Measurements from ENCODE around the gene KISS1.

The KISS1 gene

DNA sequence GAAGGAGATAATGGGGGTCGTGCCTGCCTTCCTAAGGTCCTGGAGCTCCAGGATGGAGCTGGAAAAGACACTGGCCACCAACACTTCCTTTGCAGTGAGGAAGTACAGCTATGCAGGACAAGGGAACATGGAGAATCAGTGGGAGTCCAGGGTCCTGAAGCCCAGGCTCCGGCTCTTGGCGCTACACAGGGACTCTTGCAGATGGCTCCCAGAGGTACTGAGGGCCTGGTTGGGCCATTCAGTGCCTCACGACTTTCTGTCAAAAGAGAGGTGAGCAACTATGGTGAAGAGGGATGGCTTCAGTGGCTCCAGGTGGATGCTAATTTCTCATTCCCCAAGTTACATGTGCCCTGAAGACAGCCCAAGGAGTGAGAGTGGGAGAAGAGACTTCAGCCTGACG, 42.6 kb downstream of the KISS1 start:
- no peak for DNase-seq

GRCh38 chr1:204152310-204153044, 43.8 kb downstream of the KISS1 start:
- DNase-seq = no peak

DNA sequence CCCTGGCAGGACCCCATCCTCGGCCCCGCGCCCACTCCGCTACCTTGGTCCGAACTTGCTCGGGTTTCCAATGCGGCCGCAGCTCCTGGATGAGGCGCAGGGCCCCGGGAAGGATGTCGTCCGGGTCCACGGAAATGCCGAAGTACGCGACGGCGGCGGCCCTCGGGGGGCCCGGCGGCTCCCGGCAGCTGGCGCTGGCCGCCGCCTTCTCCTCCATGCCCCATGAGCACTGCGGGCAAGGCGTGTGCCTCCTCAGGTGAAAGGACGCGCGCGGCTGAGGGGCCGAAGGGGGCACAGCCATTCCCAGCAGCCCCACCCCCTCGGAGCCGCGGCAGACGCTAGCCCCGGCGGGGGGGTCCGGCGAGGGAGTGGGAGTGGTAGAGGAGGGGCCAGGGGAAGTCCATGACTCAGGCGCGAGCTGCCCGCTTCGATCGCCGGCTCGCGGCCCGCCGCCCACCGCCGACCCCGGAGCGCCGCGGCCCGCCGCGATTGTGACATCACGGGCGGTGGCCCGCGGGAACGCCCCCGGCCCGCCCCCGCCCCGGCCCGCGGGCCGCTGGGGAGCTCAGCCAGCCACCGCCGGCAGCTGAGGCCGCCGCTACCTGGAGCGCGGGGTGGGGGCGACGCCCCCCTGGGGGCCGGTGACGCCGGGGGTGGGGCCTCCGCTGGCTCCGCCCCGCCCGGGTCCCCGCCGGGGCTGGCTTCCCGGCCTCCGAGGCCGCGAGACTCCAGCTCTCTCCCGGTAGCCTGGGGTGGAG, 44.6 kb downstream of the KISS1 start, which contains the start of gene ETNK2:
TSS of gene ETNK2 (minus strand) at position 493 of the 758 bp plus-strand sequence. CDS start at position 301, 192 bp downstream.
- peak; percentile 49 for DNase-seq

DNA sequence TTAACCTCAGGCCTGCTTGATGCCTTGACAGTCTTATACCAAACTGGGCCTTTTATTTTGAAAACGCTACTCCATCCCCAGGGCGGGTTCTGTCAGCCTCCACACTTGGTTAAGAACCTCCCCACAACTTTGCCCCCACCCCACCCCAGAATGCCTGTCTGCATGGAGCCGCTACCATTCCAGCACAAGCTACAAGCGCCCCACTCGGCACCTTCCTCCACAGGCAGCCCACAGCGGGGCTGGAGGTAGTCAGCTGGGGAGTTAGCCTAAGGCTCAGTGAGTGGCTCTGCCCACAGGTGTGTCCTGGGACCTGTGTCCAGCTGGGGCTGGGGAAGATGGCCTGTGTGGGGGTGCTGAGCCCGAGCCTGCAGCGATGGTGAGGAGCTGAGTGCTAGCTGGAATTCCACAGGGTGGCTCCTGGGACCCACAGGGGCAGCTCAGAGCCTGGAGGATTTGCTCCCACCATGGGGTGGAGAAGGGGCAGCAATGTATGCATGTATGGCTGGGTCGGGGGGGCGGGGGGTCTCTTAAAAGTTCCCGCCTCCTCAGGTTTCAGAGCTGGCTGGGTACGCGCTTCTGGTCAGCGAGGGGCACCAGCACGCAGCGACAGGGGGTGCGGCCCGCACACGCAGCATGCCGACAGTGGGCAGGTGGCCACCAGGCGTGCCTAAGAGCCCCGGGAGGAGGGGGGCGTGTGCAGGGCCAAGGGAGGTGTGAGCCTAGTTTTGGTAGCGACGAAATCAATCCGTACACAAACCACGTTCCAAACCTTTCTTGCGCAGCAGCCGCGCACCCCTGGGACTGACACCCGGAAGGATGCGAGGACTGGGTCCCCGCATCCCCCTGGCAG, 45.4 kb downstream of the KISS1 start:
- DNase-seq = no peak

- DNase-seq = no peak
These were observed 46.4 kb downstream of the KISS1 start for GRCh38 chr1:204149635-204150565.

- DNase-seq = no peak
These were observed 47.2 kb downstream of the KISS1 start for GRCh38 chr1:204149107-204149506.

- no peak for DNase-seq
These were observed 48.6 kb downstream of the KISS1 start for GRCh38 chr1:204147406-204148383.

GRCh38 chr1:204146965-204147364, 49.3 kb downstream of the KISS1 start:
- no peak for DNase-seq

- no peak for DNase-seq
These were observed 50.0 kb downstream of the KISS1 start for GRCh38 chr1:204146309-204146708.

DNA sequence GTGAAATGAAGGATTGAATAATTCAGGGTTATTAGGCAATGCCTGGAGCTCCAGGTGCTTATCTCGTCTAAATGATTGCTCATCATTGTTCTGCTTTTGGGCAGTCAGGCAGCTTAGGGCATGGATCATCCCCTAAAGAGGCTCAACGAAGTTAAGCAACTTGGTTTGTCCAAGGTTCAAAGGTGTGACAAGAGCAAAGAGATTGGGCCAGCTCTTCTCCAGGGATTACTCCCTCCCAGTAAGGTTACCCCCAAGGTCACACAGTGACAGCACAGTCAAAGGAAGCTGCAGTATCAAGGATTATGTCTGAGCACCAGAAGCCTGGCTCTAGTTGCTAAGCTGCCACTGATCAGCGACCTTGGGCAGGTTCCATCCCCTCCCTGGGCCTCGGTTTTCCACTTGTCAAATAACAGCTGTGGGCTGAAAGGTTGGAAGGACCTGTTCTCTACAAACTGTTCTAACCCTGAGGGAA, 51.2 kb downstream of the KISS1 start:
- no peak for DNase-seq

- DNase-seq = no peak
These were observed 52.8 kb downstream of the KISS1 start for GRCh38 chr1:204143276-204144041.

DNA sequence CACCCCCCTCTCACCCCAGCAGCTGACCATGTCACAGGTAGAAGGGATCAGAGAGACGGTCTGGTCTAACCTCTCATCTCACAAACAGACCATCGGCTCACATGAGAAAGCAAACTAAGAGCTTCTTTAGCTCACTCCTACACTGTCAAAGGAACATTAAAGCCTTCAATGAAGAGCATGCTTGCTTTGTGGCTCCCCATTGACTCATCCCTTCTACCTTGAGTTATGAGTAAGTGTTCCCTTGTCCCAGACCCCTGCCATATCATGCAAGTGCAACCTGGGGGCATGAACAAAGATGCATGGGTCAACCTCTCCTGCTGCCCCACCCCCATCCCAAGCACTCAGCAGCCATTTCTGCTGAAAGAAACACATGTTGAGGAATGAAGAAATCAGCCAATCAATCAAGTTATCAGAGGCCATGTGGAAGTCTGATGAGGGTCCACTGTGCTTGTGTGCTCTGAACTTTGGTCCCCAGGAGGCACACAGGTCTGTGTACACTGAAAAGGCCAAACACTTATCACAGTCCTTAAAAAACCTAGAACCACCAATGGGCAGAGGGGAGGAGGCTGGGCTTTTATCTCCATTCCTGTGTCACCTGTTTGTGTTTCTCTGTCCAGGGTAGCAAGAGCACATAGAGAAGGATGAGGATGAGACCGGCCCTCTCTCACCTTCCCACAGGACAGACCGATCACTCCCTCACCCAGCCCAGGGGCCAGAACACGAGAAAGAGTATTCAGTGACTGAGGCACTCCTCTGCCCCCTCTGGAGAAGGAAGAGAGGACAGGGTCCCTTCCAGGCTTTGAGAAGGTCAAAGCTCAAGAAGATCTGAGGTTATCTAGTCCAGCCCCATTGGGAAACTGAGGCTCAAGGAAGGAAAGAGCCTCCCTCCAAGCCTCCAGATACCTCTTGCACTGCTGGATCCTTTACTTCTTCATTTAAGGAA, 54.0 kb downstream of the KISS1 start:
- no peak for DNase-seq

DNA sequence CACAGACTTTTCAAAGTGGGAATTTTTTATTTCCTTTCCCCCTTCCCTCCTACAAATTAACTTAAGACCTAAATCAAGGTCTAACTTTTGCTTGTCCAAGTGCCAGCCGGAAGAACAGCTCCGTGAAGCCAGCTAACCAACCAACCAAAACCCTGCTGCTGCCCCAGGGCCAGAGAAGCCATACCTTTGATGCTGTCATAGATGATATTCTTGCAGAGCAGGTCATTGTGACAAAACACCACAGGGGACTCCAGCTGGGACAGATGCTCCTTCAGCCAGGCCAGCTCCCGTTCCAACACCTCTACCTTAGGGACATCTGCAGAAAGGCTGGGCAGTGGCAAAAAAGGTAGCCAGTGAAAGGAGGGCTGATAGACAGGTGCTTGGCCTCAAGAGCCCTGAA, 55.2 kb downstream of the KISS1 start:
- DNase-seq = no peak

Data from activated gamma-delta T cell treated with Interleukin-2 at 50 U/mL for 16 hours (primary cell).